OCI-LY1 (cell line): ENCODE data around the gene AANAT.

ENCODE experiments used
- H2AFZ ChIP-seq: fragments of 200-600 bp; sonication (generic), shearing (Covaris generic); 2 replicates; pipeline ENCODE4 v1.6.0; 2014; ENCODE audit warnings: antibody characterized with exemption, mild to moderate bottlenecking, low read length
- H3F3A ChIP-seq: fragments of 200-600 bp; sonication (generic), shearing (Covaris generic); 2 replicates; pipeline ENCODE4 v1.6.0; 2014; ENCODE audit warnings: mild to moderate bottlenecking, antibody characterized with exemption, low read length, moderate library complexity; ENCODE audit not compliant: insufficient read depth
- H3K27ac ChIP-seq: fragments of 200-600 bp; sonication (generic); 2 replicates; pipeline ENCODE4 v1.5.1; 2014; ENCODE audit warnings: low read length, mixed run types, mild to moderate bottlenecking, low read depth; ENCODE audit not compliant: poor library complexity, severe bottlenecking
- H3K27me3 ChIP-seq: fragments of 200-600 bp; sonication (generic); 2 replicates; pipeline ENCODE4 v1.6.0; 2014; ENCODE audit warnings: antibody characterized with exemption, mild to moderate bottlenecking, low read length, moderate library complexity; ENCODE audit not compliant: insufficient read depth
- H3K36me3 ChIP-seq: fragments of 200-600 bp; sonication (generic); 2 replicates; pipeline ENCODE4 v1.6.1; 2014; ENCODE audit warnings: mild to moderate bottlenecking, antibody characterized with exemption, low read length, moderate library complexity, mixed read lengths; ENCODE audit not compliant: insufficient read depth
- H3K4me1 ChIP-seq: fragments of 200-600 bp; sonication (generic); 2 replicates; pipeline ENCODE4 v1.5.1; 2014; ENCODE audit warnings: mild to moderate bottlenecking, low read length, moderate library complexity; ENCODE audit not compliant: insufficient read depth, severe bottlenecking
- H3K4me2 ChIP-seq: fragments of 200-600 bp; sonication (generic), shearing (Covaris generic); 2 replicates; pipeline ENCODE4 v1.6.1; 2014; ENCODE audit warnings: low read length
- H3K4me3 ChIP-seq: fragments of 200-600 bp; sonication (generic); 2 replicates; pipeline ENCODE4 v1.5.1; 2014; ENCODE audit warnings: low read length, low read depth, mild to moderate bottlenecking, mixed read lengths; ENCODE audit not compliant: poor library complexity, severe bottlenecking
- H3K79me2 ChIP-seq: fragments of 200-600 bp; shearing (Covaris generic); 2 replicates; pipeline ENCODE4 v1.6.1; 2016; ENCODE audit warnings: mixed run types, low read length, mixed read lengths; ENCODE audit not compliant: insufficient read depth
- H3K9ac ChIP-seq: fragments of 200-600 bp; sonication (generic), shearing (Covaris generic); 2 replicates; pipeline ENCODE4 v1.6.1; 2014; ENCODE audit warnings: mild to moderate bottlenecking, low read length, mixed read lengths
- H3K9me2 ChIP-seq: fragments of 200-600 bp; sonication (generic), shearing (Covaris generic); 2 replicates; pipeline ENCODE4 v1.6.1; 2014; ENCODE audit warnings: low read depth, mild to moderate bottlenecking, low read length, mixed read lengths
- H3K9me3 ChIP-seq: fragments of 200-600 bp; shearing (Covaris generic); 2 replicates; pipeline ENCODE4 v1.6.1; 2014; ENCODE audit warnings: low read length, mixed read lengths
- H4K20me1 ChIP-seq: fragments of 200-600 bp; sonication (generic), shearing (Covaris generic); 2 replicates; pipeline ENCODE4 v1.6.0; 2016; ENCODE audit warnings: mild to moderate bottlenecking, low read length; ENCODE audit not compliant: insufficient read depth
- CTCF ChIP-seq: fragments of 200-600 bp; sonication (generic), shearing (Covaris generic); IDR thresholded peaks from 2 replicates; pipeline ENCODE4 v1.5.1; 2017; ENCODE audit warnings: mild to moderate bottlenecking, antibody characterized with exemption, low read length, moderate library complexity, mixed read lengths
- EZH2 ChIP-seq: fragments of 200-600 bp; sonication (generic), shearing (Covaris generic); IDR thresholded peaks from 2 replicates; pipeline ENCODE4 v1.8.0; 2017; ENCODE audit warnings: borderline replicate concordance, mixed run types, mild to moderate bottlenecking, antibody characterized with exemption, low read length, moderate library complexity, mixed read lengths

The AANAT gene

GRCh38 chr17:76501018-76501826 lies 33.8 kb downstream of the AANAT start, which contains the start of gene RHBDF2:
Gene RHBDF2, minus strand, starts transcription at chr17:76501423. Its CDS starts 19,899 bp downstream, at chr17:76481524.
- Histone ChIP-seq H3K4me2 (peak within 1 kb of the TSS; percentile 81), H3K79me2 (no peaks in the 10 kb centered on the region), H3K9me3 (no peaks in the 10 kb centered on the region), H3K36me3 (no peaks in the 10 kb centered on the region), H3F3A (no peaks in the 10 kb centered on the region), H3K4me3 (peak within 1 kb of the TSS; percentile 85), H3K9me2 (no peaks in the 10 kb centered on the region), H4K20me1 (no peaks in the 10 kb centered on the region), H2AFZ (no peak within 1 kb of the TSS), H3K9ac (peak within 1 kb of the TSS; percentile 72), H3K27me3 (no peaks in the 10 kb centered on the region), H3K4me1 (peaks cover 43% of the 10 kb centered on the region), H3K27ac (peak within 1 kb of the TSS; percentile 38)
- TF ChIP-seq EZH2 (no peak), CTCF (no peak)

DNA sequence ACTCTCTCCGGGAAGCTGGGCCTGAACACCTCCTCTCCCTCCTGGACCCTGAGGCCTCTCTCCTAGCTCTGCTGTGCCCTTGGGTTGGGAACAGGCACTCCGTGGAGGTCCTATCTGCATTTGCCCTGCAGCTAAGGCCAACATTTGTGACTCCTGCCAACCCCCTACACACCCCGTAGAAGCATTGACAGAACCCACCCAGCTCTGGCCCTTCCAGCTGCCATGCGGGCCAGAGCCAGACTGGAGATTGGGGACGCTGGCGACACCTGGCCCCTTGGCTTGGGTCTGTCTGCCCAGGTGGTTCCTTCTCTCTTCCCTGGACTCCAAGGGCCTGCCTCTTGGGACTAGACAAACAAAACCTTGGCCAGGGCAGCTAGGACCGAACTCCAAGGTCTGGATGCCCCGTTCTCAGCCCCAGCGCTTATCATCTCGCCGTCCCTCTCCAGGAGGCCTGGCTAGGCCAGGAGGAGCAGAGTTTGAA lies 34.5 kb downstream of the AANAT start:
- Histone ChIP-seq H3K4me3 (peak overlapping the region; percentile 85), H3K4me1 (peaks cover 48% of the 10 kb centered on the region), H3K27ac (peak overlapping the region; percentile 38), H3K27me3 (no peaks in the 10 kb centered on the region), H2AFZ (no peak overlapping the region), H3K9me2 (no peaks in the 10 kb centered on the region), H3K4me2 (peak overlapping the region; percentile 81), H3K79me2 (no peaks in the 10 kb centered on the region), H3K36me3 (no peaks in the 10 kb centered on the region), H4K20me1 (no peaks in the 10 kb centered on the region), H3F3A (no peaks in the 10 kb centered on the region), H3K9ac (peak overlapping the region; percentile 44; the same call in 1 of the 2 replicates), H3K9me3 (no peaks in the 10 kb centered on the region)
- TF ChIP-seq EZH2, result no peak
- TF ChIP-seq CTCF, result no peak

GRCh38 chr17:76502341-76503211 lies 35.2 kb downstream of the AANAT start:
- peaks cover 48% of the 10 kb centered on the region for H3K4me1 ChIP-seq
- H3K4me2 ChIP-seq, result no peak overlapping the region
- H3K27ac ChIP-seq, result peak overlapping the region; percentile 38
- H3K36me3 ChIP-seq, result no peaks in the 10 kb centered on the region
- H3K9me3 ChIP-seq, result no peaks in the 10 kb centered on the region
- no peaks in the 10 kb centered on the region for H3K79me2 ChIP-seq
- no peaks in the 10 kb centered on the region for H3K9me2 ChIP-seq
- no peaks in the 10 kb centered on the region for H4K20me1 ChIP-seq
- no peaks in the 10 kb centered on the region for H3F3A ChIP-seq
- TF ChIP-seq CTCF (no peak), EZH2 (no peak)
- no peak overlapping the region for H3K4me3 ChIP-seq
- peak overlapping the region; percentile 31; the same call in 1 of the 2 replicates for H3K9ac ChIP-seq
- H2AFZ ChIP-seq, result no peak overlapping the region
- no peaks in the 10 kb centered on the region for H3K27me3 ChIP-seq
